ENCODE data around the gene A1BG. TPM values are rescaled to one million over a fixed set of nuclear protein-coding genes. Genes with fewer than 3 reads are reported as not detected.

Gene A1BG
- total and polyA plus RNA-seq, 4 donors = 521 to 2,157 (median 1,029) TPM

GRCh38 chr19:58401840-58402421 lies 48.6 kb upstream of the A1BG start:
- Histone ChIP-seq H3K36me3 (ENCODE audit: control insufficient read depth in 4 of 4, insufficient read depth in 3 of 4, low read depth in 1 of 4, low read length in 3 of 4) (no peaks in the 10 kb centered on the region), H3K9me3 (ENCODE audit: control insufficient read depth in 4 of 4, low read length in 3 of 4) (no peaks in the 10 kb centered on the region), H3K27me3 (ENCODE audit: control insufficient read depth in 4 of 4, insufficient read depth in 4 of 4, low read length in 3 of 4) (peaks cover 0 to 4% (median 0%) of the 10 kb centered on the region in 4 donors), H3K4me1 (ENCODE audit: control insufficient read depth in 4 of 4, insufficient read depth in 4 of 4, low read length in 3 of 4) (peaks cover 6 to 22% (median 16%) of the 10 kb centered on the region in 4 donors), H3K9ac (ENCODE audit: low read depth in 1 of 2, low read length in 2 of 2) (no peak overlapping the region), H3K27ac (ENCODE audit: low read depth in 1 of 2, low read length in 2 of 2) (no peak overlapping the region), H3K4me3 (ENCODE audit: low read depth in 1 of 3, low read length in 3 of 3) (peak overlapping the region in 2 of 3 donors; percentile 64)
- WGBS = 31% methylated on average over 23 of the region's 23 CpGs
- no peak for DNase-seq (ENCODE audit: low spot score)
- TF ChIP-seq, protein P1, sequence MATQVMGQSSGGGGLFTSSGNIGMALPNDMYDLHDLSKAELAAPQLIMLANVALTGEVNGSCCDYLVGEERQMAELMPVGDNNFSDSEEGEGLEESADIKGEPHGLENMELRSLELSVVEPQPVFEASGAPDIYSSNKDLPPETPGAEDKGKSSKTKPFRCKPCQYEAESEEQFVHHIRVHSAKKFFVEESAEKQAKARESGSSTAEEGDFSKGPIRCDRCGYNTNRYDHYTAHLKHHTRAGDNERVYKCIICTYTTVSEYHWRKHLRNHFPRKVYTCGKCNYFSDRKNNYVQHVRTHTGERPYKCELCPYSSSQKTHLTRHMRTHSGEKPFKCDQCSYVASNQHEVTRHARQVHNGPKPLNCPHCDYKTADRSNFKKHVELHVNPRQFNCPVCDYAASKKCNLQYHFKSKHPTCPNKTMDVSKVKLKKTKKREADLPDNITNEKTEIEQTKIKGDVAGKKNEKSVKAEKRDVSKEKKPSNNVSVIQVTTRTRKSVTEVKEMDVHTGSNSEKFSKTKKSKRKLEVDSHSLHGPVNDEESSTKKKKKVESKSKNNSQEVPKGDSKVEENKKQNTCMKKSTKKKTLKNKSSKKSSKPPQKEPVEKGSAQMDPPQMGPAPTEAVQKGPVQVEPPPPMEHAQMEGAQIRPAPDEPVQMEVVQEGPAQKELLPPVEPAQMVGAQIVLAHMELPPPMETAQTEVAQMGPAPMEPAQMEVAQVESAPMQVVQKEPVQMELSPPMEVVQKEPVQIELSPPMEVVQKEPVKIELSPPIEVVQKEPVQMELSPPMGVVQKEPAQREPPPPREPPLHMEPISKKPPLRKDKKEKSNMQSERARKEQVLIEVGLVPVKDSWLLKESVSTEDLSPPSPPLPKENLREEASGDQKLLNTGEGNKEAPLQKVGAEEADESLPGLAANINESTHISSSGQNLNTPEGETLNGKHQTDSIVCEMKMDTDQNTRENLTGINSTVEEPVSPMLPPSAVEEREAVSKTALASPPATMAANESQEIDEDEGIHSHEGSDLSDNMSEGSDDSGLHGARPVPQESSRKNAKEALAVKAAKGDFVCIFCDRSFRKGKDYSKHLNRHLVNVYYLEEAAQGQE (IDR thresholded peaks at IDR 0.05) = no peak
- TF ChIP-seq HNF4A (conservative IDR thresholded peaks at IDR 0.05) (no peak), TAF1 (conservative IDR thresholded peaks at IDR 0.05) (no peak), SP1 (IDR thresholded peaks at IDR 0.05) (no peak)

GRCh38 chr19:58400916-58401839 lies 47.9 kb upstream of the A1BG start:
- Histone ChIP-seq H3K9me3 (ENCODE audit: control insufficient read depth in 4 of 4, low read length in 3 of 4) (no peaks in the 10 kb centered on the region), H3K27me3 (ENCODE audit: control insufficient read depth in 4 of 4, insufficient read depth in 4 of 4, low read length in 3 of 4) (peaks cover 0 to 5% (median 0%) of the 10 kb centered on the region in 4 donors), H3K4me3 (ENCODE audit: low read depth in 1 of 3, low read length in 3 of 3) (peak overlapping the region; percentile 55 to 64 (median 64)), H3K36me3 (ENCODE audit: control insufficient read depth in 4 of 4, insufficient read depth in 3 of 4, low read depth in 1 of 4, low read length in 3 of 4) (no peaks in the 10 kb centered on the region), H3K27ac (ENCODE audit: low read depth in 1 of 2, low read length in 2 of 2) (no peak overlapping the region), H3K4me1 (ENCODE audit: control insufficient read depth in 4 of 4, insufficient read depth in 4 of 4, low read length in 3 of 4) (peaks cover 6 to 20% (median 16%) of the 10 kb centered on the region in 4 donors), H3K9ac (ENCODE audit: low read depth in 1 of 2, low read length in 2 of 2) (no peak overlapping the region)
- peak; percentile 99 for DNase-seq (ENCODE audit: low spot score)
- WGBS = 3% methylated on average over 80 of the region's 80 CpGs
- TF ChIP-seq RXRA (IDR thresholded peaks at IDR 0.05) = peak in 1 of 2 donors; percentile 17
- no peak for TF ChIP-seq FOXA2 (IDR thresholded peaks at IDR 0.05)
- TF ChIP-seq GABPA (IDR thresholded peaks at IDR 0.05 in 1 of 2, conservative IDR thresholded peaks at IDR 0.05 in 1 of 2) = peak in 1 of 2 donors; percentile 78
- peak; percentile 30 for TF ChIP-seq MAX (IDR thresholded peaks at IDR 0.05)
- TF ChIP-seq SP1 (IDR thresholded peaks at IDR 0.05) = peak; percentile 89
- TF ChIP-seq YY1 (IDR thresholded peaks at IDR 0.05) = peak; percentile 80
- TF ChIP-seq, protein P1 (IDR thresholded peaks at IDR 0.05) = no peak
- peak in 1 of 2 donors; percentile 24 for TF ChIP-seq RAD21 (IDR thresholded peaks at IDR 0.05)
- no peak for TF ChIP-seq TAF1 (conservative IDR thresholded peaks at IDR 0.05)

Data from liver (tissue), 9 donors.